GM12872 (cell line): Measurements from ENCODE around the gene LSAMP.

Source experiments
- CTCF ChIP-seq: IDR thresholded peaks from 3 replicates; pipeline ENCODE4 v1.5.1; 2011; ENCODE audit warnings: low read depth, mild to moderate bottlenecking, low read length, moderate library complexity; ENCODE audit not compliant: insufficient read depth

Gene LSAMP

GRCh38 chr3:116083683-116084082, 361.6 kb downstream of the LSAMP start:
- TF ChIP-seq CTCF, result no peak

- no peak for TF ChIP-seq CTCF
Observed at GRCh38 chr3:116078561-116078960, 366.7 kb downstream of the LSAMP start.

GRCh38 chr3:116077557-116077956, 367.7 kb downstream of the LSAMP start:
- no peak for TF ChIP-seq CTCF

GRCh38 chr3:116077059-116077458, 368.2 kb downstream of the LSAMP start:
- TF ChIP-seq CTCF, result no peak

GRCh38 chr3:116070061-116070460, 375.2 kb downstream of the LSAMP start:
- no peak for TF ChIP-seq CTCF

- no peak for TF ChIP-seq CTCF
Observed at GRCh38 chr3:116069024-116069423, 376.3 kb downstream of the LSAMP start.

- TF ChIP-seq CTCF, result no peak
Observed at GRCh38 chr3:116067326-116067725, 378.0 kb downstream of the LSAMP start.

GRCh38 chr3:116065501-116065900, 379.8 kb downstream of the LSAMP start:
- no peak for TF ChIP-seq CTCF
